ENCODE data around the gene VPS29. TPM values are rescaled to one million over a fixed set of nuclear protein-coding genes. Genes with fewer than 3 reads are reported as not detected.

Gene VPS29
- total and polyA plus RNA-seq, 9 of the 15 experiments (the other 6 are each of a cell fraction or from before 2014, with no cell fraction given): 85.8 to 638 (median 272) TPM

- TF ChIP-seq ZBTB40 (IDR thresholded peaks at IDR 0.05): peak; percentile 18
- no peak for TF ChIP-seq ZBTB40 (CRISPR knock-in tag; IDR thresholded peaks at IDR 0.05)
- TF ChIP-seq SUPT5H (IDR thresholded peaks at IDR 0.05): peak; percentile 90; the same call in 1 of the 2 replicates
- TF ChIP-seq GABPA (tag; conservative IDR thresholded peaks at IDR 0.05; ENCODE audit: low read depth): no peak
- TF ChIP-seq ZNF197 (CRISPR knock-in tag; IDR thresholded peaks at IDR 0.05; ENCODE audit: low read depth): no peak
- TF ChIP-seq POU5F1 (IDR thresholded peaks at IDR 0.05; ENCODE audit: borderline replicate concordance, low read depth, low read length, partially characterized antibody): no peak
- TF ChIP-seq KLF10 (CRISPR knock-in tag; IDR thresholded peaks at IDR 0.05): no peak
- TF ChIP-seq MLLT1 (IDR thresholded peaks at IDR 0.05): peak in 1 of 2 experiments; percentile 29; a peak in 1 of 4 replicates
- no peak for TF ChIP-seq ZNF695 (CRISPR knock-in tag; IDR thresholded peaks at IDR 0.05)
- no peak for TF ChIP-seq TAF15 (IDR thresholded peaks at IDR 0.05; ENCODE audit: low read depth, low read length)
- TF ChIP-seq TRIM24 (IDR thresholded peaks at IDR 0.05): no peak
- TF ChIP-seq TEAD4 (IDR thresholded peaks at IDR 0.05; ENCODE audit: low read length): no peak
- TF ChIP-seq TEAD4 (CRISPR knock-in tag; IDR thresholded peaks at IDR 0.05; ENCODE audit: borderline replicate concordance): 0 out of 2 replicates have a peak, but pooled peaks have one; percentile 61
- peak; percentile 41; the same call in 1 of the 2 replicates for TF ChIP-seq HLTF (IDR thresholded peaks at IDR 0.05)
- peak; percentile 85 for TF ChIP-seq TFAP4 (CRISPR knock-in tag; IDR thresholded peaks at IDR 0.05; ENCODE audit: borderline replicate concordance)
- no peak for TF ChIP-seq ZBTB26 (CRISPR knock-in tag; IDR thresholded peaks at IDR 0.05)
Observed at GRCh38 chr12:110467847-110468213, 34.1 kb downstream of the VPS29 start (continued).

Measured in K562 (cell line).